Sigmoid colon (tissue), 4 donors: Measurements from ENCODE around the gene NRG2.

Source experiments
- CTCF ChIP-seq, 4 experiments: fragments of 450-650 bp in 3 of 4; fragments of 200-600 bp in 1 of 4; IDR thresholded peaks; one replicate each; pipeline ENCODE4 v1.5.1; 2016 to 2019; ENCODE audit warnings: antibody characterized with exemption in 4 of 4, mild to moderate bottlenecking in 3 of 4, moderate library complexity in 2 of 4
- POLR2AphosphoS5 ChIP-seq, 4 donors: sonication (generic); formaldehyde crosslinking; IDR thresholded peaks; one replicate each; pipeline ENCODE4 v1.6.1; 2017; ENCODE audit warnings: antibody characterized with exemption in 4 of 4

- no peak for TF ChIP-seq CTCF (IDR thresholded peaks at IDR 0.05)
- no peak for TF ChIP-seq POLR2AphosphoS5 (IDR thresholded peaks at IDR 0.05)
Observed at GRCh38 chr5:139971202-139971725, 71.8 kb downstream of the NRG2 start.
